ENCODE results near the gene RILPL1.
"Not testable (repeated sequence)": the region's sequence is repeated elsewhere in the genome, so short reads cannot be mapped to it uniquely, and the experiment has no call there.

RILPL1 gene

DNA sequence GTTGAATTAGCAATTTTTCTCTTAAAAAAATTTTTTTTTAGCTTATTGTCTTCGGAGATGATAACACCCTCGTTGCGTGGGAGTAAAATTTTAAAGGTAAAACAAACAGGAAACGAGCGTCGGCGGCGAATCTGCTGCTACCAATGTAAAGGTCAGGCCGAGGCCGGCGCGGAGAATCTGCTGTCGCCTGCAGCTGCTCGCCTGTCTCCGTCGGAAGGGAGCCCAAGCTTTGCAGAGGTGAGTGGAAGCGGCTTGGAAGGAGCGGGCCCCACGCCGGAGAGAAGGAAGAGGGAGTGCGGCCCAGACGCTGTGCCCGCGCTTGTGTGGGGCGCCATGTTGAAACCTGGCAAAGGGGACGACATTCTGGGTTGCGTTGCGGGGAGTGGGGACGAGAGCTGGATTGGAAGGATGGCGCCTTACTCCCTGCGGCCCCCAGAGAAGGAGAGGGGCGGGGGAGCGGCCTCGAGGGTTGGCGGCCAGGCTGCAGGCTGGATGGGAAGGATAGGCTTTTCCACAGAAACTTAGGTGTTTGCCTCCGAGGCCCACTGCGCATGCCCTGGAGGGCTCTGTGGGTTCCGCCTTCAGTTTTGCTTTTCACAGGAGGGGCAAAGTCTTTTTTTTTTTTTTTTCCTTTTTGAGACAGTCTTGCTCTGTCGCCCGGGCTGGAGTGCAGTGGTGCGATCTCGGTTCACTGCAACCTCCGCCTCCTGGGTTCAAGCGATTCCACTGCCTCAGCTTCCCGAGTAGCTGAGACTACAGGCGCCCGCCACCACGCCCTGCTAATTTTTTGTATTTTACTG, 75.3 kb downstream of the RILPL1 start, which contains the start of gene SNRNP35:
Gene SNRNP35, plus strand, starts transcription at position 160 of the 800 bp plus-strand sequence. CDS start 7,402 bp downstream, outside the sequence.
- peak; percentile 79 for DNase-seq

DNA sequence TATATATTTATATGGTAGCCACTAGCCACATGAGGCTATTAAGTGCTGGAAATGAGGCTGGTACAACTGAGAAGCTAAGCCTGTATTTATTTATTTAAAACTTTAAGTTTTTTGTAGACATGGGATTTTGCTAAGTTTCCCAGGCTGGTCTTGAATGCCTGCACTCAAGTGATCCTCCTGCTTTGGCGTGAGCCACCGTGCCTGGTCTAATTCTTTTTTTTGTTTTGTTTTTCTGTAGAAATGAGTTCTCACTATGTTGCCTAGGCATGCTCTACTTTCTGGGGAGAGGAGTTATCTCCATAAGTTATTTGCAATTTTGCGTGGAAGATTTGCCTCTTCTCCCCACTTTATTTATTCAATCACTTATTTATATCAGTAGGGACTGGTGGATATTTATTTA, 80.4 kb downstream of the RILPL1 start:
- DNase-seq: no peak

DNA sequence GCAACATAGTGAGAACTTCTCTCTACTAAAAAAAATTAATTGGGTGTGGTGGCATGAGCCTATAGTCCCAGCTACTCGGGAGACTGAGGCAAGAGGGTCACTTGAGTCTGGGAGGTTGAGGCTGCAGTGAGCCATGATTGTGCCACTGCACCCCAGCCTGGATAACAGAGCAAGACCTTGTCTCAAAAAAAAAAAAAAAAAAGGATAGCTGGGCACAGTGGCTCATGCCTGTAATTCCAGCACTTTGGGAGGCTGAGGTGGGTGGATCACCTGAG, 81.3 kb downstream of the RILPL1 start:
- not testable (repeated sequence) for DNase-seq

DNA sequence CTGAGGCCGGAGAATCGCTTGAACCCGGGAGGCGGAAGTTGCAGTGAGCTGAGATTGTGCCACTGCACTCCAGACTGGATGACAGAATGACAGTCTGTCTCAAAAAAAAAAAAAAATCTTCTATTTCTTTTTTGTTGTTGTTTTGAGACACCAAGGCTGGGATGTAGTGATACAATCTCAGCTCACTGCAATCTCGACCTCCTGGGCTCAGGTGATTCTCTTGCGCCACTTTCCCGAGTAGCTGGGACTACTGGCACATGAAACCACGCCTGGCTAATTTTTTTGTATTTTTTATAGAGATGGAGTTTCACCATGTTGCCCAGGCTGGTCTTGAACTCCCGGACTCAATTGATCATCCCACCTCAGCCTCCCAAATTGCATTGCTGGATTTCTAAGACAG, 82.9 kb downstream of the RILPL1 start:
- DNase-seq: no peak

DNA sequence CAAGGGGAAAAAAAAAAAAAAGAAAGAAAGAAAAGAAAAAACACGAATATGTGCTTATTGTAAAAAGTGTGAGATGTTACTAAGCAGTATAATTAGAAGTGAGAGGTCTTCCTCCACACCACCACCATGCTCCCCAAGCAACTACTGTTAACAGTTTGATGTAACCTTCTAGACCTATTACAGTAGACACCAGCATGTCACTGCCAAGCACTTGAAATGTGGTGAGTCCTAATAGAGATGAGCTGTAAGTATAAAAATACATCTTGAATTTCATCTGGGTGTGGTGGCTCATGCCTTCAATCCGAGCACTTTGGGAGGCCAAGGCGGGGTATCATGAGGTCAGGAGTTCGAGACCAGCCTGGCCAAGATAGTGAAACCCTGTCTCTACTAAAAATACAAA, 83.7 kb downstream of the RILPL1 start:
- no peak for DNase-seq

DNA sequence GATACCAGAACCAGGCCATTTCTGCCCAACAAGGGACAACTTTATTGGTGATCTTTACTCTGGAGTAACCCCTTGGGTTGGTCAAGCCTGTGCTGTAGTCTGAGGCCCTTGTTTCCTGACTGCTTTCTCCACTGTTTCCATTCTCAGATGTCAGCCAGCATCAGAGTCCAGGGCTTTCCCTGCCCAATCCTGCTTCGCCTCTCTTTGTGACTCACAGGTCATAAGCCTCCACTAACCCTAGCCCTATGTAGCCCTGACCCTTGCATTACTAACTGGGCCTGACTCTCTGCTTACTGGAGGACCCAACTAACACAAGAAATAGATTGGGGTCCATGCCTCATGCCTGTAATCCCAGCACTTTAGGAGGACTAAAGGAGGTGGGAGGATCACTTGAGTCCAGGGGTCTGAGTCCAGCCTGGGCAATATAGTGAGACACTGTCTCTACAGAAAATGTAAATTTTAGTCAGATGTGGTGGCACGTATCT, 84.2 kb downstream of the RILPL1 start:
- no peak for DNase-seq

DNA sequence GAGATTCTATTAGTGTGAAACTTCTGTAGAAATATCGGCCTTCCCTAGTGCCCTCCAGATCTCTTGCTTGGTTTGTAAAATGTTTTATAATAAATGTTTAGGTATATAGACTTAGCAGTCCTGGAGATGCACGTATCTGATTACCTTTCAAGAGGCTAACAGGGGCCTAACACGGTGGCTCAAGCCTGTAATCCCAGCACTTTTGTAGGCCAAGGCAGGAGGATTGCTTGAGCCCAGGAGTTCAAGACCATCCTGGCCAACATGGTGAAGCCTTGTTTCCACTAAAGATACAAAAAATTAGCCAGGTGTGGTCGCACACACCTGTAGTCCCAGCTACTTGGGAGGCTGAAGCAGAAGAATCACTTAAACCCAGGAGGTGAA, 87.2 kb downstream of the RILPL1 start:
- DNase-seq: no peak

DNA sequence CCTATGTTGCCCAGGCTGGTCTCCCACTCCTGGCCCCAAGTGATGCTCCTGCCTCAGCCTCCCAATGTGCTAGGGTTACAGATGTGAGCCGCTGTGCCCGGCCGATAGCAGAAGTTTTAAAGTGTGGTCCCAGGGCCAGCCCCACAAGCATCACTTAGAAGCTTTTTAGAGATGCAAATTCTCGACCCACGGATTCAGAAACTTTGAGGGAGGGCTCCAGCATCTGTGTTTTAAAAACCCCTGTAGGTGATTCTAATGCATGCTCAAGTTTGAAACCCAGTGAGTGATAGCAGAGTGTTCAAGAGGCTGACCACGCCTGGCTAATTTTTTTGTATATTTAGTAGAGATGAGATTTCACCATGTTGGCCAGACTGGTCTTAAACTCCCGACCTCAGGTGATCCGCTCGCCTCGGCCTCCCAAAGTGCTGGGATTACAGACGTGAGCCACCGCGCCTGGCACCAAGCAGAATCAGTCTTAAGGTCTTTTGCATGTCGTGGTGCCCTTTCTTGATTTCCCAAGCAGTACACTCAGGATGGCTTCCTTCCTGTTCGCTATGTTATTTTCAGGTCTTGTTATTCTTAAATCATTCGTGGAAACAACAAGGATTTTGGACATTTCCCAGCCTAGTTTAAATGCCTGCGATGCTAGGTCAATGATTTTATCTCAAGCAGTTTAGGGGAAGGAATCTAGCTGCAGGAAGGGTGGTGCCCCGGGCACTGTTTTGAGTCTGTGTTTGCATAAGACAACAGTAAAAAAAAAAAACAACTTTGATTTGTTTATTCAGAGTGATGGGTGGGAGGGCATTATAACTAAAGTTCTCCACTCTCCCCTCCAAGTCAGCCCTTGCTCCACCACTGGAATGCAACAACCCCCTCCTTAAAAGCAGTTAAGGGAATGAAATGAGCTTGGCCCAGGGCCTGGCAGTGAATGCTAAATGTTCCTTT, 87.9 kb downstream of the RILPL1 start:
- no peak for DNase-seq

DNA sequence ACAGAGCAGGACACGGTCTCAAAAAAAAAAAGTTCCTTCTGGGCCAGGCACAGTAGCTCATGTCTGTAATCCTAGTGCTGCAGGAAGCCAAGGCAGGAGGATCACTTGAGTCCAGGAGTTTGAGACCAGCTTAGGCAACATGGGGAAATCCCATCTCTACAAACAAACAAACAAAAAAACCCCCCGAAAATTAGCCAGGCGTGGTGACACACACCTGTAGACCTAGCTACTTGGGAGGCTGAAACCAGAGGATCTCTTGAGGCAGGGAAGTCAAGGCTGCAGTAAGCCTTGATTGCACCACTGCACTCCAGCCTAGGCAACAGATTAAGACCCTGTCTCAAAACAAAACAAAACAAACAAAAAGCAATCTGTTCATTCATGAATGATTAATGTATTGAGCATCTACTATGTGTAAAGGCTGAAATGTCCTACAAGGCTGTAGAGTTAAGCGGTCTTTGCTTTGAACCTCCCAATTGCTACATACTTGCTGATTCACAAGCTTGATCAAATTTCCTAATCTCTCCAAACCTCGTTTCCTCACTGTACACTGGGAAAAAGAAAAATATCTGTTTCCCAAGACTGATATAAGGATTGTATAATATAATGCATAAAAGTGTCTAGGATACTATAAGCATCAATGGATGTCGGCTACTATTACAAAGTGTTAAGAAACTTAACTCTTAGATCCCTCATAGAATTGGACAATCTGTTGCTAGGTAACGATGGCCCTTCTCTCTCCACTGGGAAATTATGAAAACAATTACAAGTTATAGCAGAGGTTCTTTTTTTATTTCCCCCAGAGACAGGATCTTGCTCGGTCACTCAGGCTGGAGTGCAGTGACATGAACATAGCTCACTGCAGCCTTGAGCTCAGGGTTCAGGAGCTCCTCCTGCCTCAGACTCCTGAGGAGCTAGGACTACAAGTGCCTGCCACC, 89.2 kb downstream of the RILPL1 start:
- DNase-seq: no peak

DNA sequence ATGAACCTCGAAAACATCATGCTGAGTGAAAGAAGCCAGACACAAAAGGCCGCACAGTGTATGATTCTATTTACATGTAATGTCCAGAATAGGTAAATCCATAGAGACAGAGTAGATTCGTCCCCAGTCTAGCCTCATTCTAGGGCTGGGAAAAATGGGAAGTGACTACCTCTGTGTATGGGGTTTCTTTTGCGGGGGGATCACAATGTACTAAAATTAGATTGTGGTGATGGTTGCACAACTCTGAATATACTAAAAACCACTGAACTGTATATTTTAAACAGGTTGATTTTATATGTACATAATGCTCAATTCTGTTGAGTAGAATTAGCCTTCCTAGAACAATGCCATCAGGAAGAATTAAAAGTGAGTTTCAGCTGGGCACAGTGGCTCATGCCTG, 90.7 kb downstream of the RILPL1 start:
- DNase-seq: no peak

DNA sequence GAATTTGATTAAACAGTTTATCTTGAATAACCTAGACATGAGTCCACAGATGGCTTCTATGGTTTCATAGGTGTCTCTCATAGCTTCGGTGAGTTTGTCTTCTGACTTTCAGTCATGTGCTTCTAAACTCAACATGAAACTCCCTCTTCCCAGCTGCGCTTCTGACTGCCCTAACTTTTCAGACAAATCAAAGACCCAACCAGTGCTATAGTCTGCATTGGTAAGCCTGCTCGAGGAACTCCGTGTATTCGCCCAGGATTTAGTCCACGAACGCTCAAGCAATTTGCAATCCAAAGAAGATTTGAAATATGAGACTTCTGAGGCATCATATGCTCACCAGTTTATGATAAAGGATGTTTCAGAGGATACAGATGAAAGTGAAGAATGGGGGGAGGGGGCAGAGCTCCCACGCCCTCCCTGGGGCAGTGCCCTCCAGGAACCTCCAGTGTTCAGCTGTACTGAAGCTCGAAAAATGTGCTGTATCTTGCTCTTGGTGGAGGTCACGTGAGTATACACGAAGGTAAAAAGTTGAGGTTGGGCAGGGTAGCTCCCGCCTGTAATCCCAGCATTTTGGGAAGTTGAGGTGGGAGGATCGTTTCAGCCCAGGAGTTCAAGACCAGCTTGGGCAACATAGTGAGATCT, 91.9 kb downstream of the RILPL1 start:
- DNase-seq: no peak

DNA sequence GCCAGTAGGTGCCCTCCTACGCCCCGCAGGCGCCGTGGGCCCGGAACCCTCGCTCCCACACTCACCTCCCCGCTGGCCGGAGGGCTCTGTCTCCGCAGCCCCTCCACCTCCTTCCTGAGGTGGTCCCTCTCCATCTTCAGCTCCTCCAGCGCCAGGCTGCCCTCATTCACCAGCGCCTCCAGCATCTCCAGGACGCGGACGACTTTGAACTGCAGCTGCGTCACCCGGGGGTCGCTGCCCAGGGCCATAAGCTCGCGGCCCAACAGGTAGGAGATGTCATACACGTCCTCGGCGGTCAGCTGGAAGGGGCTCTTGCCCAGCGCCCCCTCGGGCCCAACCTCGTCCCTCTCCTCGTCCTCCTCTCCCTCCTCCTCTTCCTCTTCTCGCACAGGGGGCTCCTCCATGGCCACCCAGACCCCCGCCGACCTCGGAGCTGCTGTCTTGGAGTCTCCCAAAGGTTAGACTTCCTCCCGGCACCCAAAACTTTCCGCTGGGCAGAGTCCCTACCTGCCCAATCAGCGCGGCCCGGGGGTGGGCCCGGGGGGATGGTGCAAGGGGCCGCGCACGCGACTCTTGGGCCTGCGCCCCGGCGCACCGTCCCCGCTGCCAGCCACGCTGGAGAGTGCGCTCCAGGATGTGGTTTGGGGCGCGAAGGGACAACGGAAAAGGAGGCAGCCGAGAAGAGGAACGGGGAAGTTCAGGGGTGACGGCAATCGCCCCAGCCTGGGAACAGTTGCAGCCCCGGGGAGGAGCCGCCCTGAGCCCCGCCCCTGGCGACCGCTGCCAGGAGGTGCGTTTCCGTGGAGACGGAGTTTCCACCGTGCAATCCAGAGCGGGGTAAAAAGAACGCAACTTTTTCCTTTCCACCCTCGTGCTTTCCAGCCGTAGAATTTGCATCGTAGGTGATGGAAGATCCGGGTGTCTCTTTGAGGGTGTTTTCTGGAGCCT, 97.2 kb downstream of the RILPL1 start, which contains the start of gene RILPL2:
Gene RILPL2, minus strand, starts transcription at position 668 of the 948 bp plus-strand sequence. Its CDS starts 264 bp downstream, at position 404.
- DNase-seq: peak; percentile 43

DNA sequence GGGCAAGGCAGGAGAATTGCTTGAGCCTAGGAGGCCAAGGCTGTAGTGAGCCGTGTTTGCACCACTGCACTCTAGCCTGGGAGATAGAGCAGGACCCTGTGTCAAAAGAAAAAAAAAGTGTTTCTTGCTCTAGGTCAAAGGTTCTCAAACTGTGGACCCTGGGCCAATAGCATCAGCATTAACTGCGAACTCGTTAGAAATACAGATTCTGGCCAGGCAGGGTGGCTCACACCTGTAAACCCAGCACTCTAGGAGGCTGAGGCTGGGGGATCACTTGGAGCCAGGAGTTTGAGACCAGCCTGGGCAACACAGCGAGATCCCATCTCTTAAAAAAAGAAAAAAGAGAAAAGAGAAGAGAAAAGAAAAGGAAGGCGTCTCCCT, 97.9 kb downstream of the RILPL1 start:
- DNase-seq: no peak

DNA sequence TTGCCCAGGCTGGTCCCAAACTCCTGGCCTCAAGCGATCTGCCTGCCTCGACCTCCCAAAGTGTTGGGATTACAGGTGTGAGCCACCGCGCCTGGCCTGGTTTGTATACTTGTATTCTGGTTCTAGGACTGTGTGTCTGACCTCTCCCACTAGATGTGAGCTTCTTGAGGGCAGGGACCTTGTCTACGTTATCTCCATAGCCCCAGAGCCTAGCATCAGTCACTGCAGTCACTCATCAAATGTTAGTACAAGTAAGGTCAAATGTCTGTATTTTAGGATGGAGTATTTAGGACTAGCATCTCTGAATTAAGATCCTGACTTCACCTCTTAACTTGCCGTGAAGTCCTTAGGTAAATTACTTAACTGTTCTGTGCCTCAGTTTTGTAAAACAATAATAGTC, 99.9 kb downstream of the RILPL1 start:
- DNase-seq: no peak

DNA sequence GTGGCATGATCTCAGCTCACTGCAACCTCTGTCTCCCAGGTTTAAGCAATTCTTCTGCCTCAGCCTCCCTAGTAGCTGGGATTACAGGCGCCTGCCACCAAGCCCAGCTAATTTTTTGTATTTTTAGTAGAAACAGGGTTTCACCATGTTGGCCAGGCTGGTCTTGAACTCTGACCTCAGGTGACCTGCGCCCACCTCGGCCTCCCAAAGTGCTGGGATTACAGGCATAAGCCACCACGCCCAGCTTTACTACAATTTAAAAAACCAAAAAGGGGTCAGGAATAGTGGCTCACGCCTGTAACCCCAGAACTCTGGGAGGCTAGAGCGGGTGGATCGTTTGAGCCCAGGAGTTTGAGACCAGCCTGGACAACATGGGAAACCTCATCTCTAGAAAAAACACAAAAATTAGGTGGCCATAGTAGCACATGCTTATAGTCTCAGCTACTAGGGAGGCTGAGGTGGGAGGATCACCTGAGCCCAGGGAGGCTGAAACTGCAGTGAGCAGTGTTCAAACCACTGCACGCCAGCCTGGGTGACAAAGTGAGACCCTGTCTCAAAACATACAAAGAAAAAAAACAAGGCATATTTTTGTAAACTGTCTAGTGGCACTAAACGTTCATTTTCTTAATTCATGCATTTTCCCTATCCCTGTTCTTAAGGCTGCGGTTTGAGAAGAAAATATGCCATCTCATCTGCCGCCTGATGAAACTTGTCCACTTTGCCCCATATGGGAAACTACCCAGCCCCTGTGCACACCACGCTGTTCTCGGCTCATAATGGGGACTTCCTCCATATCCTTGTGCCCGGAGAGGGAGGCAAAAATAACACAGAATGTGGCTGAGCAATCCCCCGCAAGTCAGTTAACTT, 101.3 kb downstream of the RILPL1 start:
- not testable (repeated sequence) for DNase-seq

DNA sequence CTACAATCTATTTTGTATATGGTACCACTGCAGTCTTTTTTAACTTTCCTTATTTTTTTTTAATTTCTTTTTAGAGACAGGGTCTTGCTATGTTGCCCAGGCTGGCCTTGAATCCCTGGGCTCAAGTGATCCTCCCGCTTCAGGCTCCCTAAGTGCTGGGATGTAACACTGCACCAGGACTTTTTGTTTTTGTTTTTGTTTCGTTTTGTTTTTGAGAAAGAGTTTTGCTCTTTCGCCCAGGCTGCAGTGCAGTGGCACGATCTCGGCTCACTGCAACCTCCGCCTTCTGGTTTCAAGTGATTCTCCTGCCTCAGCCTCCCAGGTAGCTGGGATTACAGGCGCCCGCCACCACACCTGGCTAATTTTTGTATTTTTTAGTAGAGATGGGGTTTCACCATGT, 104.4 kb downstream of the RILPL1 start:
- not testable (repeated sequence) for DNase-seq

DNA sequence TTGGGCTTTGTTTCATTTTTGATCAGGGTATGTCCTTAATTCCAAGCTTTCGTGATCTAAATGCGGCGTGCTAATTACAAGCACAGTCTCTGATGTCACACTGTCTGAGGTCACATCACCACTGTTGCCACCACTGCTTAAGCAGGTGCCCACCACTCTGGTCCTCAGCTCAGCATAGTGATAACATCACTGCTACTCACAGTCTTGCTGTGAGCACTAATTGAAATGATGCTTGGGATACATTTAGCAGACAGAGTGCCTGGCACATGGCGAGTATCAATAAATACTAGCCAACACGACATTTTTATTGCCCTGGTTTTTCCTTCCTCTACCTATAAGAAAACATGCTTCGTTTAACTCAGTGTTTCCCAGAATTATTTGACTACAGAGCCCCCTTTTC, 104.9 kb downstream of the RILPL1 start:
- DNase-seq: no peak

DNA sequence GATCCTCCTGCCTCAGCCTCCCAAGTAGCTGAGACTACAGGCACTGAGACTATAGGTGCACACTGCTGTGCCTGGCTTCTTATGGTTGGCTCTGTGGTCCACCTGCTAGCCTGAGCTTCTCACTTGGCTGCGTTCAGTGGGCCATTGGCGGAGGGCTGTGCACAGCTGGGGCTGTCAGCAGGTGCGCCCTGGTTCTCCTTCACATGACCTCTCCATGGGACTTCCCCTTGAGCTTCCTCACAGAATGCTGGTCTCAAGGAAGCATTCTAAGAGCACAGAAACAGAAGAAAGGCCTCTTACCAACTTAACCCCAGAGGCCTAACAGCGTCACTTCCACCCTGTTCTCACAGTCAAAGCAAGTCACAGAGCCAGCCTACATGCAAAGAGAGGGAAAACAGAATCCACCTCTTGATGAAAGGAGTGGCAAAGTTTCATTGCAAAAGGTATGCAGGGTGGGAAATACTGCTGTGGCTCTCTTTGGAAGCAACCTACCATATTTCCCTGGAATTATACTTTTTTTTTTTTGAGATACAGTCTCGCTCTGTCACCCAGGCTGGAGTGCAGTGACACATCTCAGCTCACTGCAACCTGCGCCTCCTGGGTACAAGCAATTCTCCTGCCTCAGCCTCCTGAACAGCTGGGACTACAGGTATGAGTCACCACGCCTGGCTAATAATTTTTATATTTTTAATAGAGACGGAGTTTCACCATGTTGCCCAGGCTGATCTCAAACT, 106.3 kb downstream of the RILPL1 start:
- no peak for DNase-seq

DNA sequence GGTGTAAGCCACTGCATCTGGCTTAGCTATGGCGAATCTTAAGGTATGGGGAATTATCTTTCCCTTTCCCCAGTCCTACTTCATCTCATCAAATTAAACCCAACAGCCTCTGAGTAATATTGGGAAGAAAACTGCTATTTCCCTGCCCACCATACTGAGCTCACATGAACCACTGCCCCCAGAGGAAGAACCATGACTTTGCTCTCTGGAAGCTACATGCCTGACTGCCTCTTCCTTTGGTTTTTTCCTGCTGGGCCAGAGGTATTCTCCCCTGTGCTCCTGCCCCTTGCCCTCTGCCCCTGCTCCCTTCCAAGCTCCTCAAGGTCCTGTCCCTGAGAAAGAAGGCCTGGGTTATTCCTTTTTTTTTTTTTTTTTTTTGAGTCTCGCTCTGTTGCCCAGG, 112.2 kb downstream of the RILPL1 start:
- DNase-seq: no peak

Measured in NCI-H526 treated with DMSO at 0.1 percent for 48 hours (cell line).